ENCODE results near the gene PRSS38.

The PRSS38 gene

DNA sequence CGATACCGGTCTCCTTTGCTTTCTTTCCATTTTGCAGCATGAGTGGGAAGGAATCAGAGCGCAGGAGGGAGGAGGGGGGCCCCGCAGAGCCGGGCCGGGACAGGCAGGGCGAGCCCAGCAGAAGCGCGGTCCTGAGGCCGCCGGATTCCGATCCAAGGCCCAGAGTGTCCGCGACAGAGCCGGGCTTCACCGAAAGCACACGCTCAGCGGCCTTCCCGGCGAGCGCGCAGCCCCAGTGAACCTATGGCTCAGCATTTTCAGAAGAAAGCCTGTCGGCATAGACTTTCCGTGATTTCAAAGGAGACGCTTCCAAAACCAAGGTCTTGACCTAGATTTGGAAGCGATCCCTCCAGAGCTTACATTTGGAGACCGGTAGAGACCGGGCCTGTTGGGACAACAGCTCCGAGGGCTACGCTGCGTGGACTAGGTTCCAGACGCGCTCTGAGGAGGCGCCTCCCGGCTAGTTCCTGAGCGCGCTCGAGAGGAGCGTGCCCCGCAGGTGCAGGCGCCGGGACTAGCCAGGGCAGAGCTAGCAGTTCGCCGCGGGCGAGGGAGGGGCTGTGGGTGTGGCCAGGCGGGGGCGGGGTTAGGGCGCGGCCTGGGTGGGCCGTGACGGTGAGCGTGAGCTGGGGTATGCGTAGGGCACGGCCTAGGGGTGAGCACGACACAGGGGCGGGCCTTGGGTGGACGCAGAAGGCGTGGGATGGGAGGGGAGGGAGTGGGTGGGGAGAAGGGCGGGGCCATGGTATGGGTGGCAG, 27.8 kb upstream of the PRSS38 start:
- Histone ChIP-seq H3K36me3 (ENCODE audit: insufficient read depth) (no peaks in the 10 kb centered on the region), H3K9ac (peak overlapping the region; percentile 69), H3K27me3 (ENCODE audit: insufficient read depth, low read depth) (no peaks in the 10 kb centered on the region; the same call in 1 of the 2 replicates), H2AFZ (ENCODE audit: low read depth) (peak overlapping the region; percentile 90), H3K4me2 (peak overlapping the region; percentile 95), H3K4me1 (ENCODE audit: low read depth, poor library complexity, severe bottlenecking) (peaks cover 7% of the 10 kb centered on the region), H3K27ac (peak overlapping the region; percentile 60), H3K4me3 (IDR thresholded peaks at IDR 0.05; ENCODE audit: insufficient read depth, low read depth, low read length) (no peak overlapping the region), H3K79me2 (ENCODE audit: insufficient read depth, low read depth) (no peaks in the 10 kb centered on the region), H4K20me1 (ENCODE audit: insufficient read depth) (no peaks in the 10 kb centered on the region)
- TF ChIP-seq, protein P1, sequence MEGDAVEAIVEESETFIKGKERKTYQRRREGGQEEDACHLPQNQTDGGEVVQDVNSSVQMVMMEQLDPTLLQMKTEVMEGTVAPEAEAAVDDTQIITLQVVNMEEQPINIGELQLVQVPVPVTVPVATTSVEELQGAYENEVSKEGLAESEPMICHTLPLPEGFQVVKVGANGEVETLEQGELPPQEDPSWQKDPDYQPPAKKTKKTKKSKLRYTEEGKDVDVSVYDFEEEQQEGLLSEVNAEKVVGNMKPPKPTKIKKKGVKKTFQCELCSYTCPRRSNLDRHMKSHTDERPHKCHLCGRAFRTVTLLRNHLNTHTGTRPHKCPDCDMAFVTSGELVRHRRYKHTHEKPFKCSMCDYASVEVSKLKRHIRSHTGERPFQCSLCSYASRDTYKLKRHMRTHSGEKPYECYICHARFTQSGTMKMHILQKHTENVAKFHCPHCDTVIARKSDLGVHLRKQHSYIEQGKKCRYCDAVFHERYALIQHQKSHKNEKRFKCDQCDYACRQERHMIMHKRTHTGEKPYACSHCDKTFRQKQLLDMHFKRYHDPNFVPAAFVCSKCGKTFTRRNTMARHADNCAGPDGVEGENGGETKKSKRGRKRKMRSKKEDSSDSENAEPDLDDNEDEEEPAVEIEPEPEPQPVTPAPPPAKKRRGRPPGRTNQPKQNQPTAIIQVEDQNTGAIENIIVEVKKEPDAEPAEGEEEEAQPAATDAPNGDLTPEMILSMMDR (conservative IDR thresholded peaks at IDR 0.05; ENCODE audit: low read depth, low read length) = no peak

DNA sequence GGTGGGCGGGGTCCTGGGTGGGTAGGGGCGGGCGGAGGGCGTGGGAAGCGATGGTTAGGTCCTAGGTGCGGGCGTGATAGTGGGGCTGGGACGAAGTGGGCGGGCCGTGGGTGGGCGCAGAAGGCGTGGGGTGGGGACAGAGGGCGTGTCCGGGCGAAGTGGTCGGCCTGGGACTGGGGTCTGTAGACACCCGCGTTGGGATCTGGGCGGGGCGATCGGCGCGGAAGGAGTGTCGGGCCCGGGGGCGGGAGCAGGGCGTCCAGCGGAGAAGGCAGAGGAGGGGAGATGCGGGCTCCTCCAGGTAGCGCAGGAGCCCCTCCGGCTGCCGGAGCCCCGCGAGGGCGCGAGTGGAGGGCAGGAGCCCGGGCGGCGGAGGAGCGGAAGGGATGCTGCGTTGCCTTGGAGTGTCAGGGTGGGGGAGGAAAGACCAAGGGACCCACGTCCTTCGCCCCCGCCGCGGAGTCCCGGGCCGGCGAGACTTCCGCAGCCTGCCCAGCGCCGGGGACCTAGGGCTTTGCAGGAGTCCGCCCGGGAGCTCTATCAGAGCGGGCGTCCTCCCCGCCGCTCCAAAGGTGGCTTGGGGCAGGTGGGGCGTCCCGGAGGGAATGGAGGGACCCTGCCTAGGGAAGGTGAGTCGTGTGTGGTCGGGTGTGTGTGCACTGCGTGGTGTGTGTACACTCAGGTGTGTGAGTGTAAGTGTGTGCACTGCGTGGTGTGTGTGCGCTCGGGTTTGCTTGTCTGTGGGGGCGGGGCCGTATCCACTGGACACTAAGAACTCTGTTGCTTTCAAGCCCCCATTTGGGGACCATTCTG, 27.0 kb upstream of the PRSS38 start:
- TF ChIP-seq, protein P1 (conservative IDR thresholded peaks at IDR 0.05; ENCODE audit: low read depth, low read length) = no peak
- H3K9ac ChIP-seq = no peak overlapping the region
- no peaks in the 10 kb centered on the region; the same call in 1 of the 2 replicates for H3K27me3 ChIP-seq (ENCODE audit: insufficient read depth, low read depth)
- H3K36me3 ChIP-seq (ENCODE audit: insufficient read depth) = no peaks in the 10 kb centered on the region
- peak overlapping the region; percentile 86 for H2AFZ ChIP-seq (ENCODE audit: low read depth)
- H4K20me1 ChIP-seq (ENCODE audit: insufficient read depth) = no peaks in the 10 kb centered on the region
- H3K79me2 ChIP-seq (ENCODE audit: insufficient read depth, low read depth) = no peaks in the 10 kb centered on the region
- H3K4me3 ChIP-seq (IDR thresholded peaks at IDR 0.05; ENCODE audit: insufficient read depth, low read depth, low read length) = no peak overlapping the region
- peaks cover 7% of the 10 kb centered on the region for H3K4me1 ChIP-seq (ENCODE audit: low read depth, poor library complexity, severe bottlenecking)
- peak overlapping the region; percentile 69 for H3K4me2 ChIP-seq
- H3K27ac ChIP-seq = no peak overlapping the region

DNA sequence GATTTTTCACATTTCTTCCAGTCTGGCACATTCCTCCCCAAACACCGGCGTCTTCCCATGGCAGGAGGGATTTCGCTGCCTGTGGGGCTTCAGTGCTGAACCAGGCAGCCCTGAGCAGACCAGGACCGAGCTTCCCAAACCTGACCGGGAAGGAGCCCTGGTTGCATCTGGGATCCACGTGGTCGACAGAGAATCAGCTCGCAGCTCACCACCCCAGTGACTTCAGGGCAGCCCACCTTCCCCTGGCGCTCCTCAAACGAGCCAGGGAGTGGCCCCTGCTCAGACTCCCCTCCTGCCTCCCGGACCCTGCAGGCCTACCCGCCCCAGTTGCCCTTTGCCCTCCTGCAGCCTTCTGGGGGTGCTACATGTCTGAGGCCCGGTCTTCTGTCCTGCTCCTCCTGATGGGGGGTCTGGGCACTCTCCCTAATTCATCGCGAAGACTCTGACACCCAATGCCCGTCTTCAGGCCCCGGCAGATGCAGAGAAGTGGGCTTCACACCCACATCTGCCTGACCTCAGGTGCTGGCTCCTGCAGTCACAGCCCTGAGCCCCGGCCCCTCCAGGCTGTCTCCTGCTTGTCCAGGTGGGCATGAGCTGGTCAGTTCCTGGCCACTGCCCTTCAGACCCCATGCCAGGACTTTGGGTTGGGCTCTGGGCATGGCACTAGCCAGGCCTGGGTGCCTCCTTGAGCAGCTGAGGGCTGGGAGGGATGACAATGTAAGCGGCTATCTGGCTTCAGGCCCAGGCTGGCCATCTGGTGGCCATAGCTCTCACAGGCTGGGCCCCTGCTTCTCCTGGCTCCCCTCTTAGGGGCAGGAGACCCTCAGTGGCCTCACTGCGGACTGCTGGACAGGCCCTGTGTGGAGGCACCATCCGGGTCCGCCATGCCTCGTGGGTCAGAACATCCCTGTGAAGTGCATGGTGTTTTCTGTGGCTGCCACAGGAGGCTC, 26.1 kb upstream of the PRSS38 start:
- H4K20me1 ChIP-seq (ENCODE audit: insufficient read depth) = no peaks in the 10 kb centered on the region
- H3K4me1 ChIP-seq (ENCODE audit: low read depth, poor library complexity, severe bottlenecking) = peaks cover 7% of the 10 kb centered on the region
- H2AFZ ChIP-seq (ENCODE audit: low read depth) = peak overlapping the region; percentile 86; the same call in 1 of the 2 replicates
- no peaks in the 10 kb centered on the region for H3K36me3 ChIP-seq (ENCODE audit: insufficient read depth)
- no peak overlapping the region for H3K27ac ChIP-seq
- TF ChIP-seq, protein P1 (conservative IDR thresholded peaks at IDR 0.05; ENCODE audit: low read depth, low read length) = no peak
- H3K4me3 ChIP-seq (IDR thresholded peaks at IDR 0.05; ENCODE audit: insufficient read depth, low read depth, low read length) = no peak overlapping the region
- H3K27me3 ChIP-seq (ENCODE audit: insufficient read depth, low read depth) = no peaks in the 10 kb centered on the region; the same call in 1 of the 2 replicates
- no peaks in the 10 kb centered on the region for H3K79me2 ChIP-seq (ENCODE audit: insufficient read depth, low read depth)
- peak overlapping the region; percentile 69 for H3K4me2 ChIP-seq
- no peak overlapping the region for H3K9ac ChIP-seq

DNA sequence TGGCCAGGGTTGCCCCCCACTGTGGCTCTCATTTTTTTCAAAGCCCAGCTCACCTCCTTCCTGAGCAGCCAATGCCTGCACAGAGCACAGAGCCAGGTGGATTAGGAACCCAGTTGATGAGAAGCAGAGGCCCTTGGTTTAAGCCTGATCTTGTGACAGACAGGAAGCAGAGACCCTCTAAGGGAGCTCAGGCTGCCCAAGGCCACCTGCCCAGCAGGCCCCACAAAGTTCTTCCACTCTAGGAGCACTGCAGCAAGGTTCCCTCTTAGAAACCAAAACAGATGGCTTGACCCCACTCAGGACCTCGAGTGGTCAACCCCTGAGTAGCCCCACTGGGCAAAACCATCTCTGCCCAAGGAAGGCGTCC, 25.5 kb upstream of the PRSS38 start:
- no peaks in the 10 kb centered on the region for H4K20me1 ChIP-seq (ENCODE audit: insufficient read depth)
- no peaks in the 10 kb centered on the region for H3K36me3 ChIP-seq (ENCODE audit: insufficient read depth)
- no peaks in the 10 kb centered on the region; the same call in 1 of the 2 replicates for H3K27me3 ChIP-seq (ENCODE audit: insufficient read depth, low read depth)
- H3K4me2 ChIP-seq = no peak overlapping the region
- H3K4me1 ChIP-seq (ENCODE audit: low read depth, poor library complexity, severe bottlenecking) = peaks cover 7% of the 10 kb centered on the region
- TF ChIP-seq, protein P1 (conservative IDR thresholded peaks at IDR 0.05; ENCODE audit: low read depth, low read length) = no peak
- no peak overlapping the region for H3K4me3 ChIP-seq (IDR thresholded peaks at IDR 0.05; ENCODE audit: insufficient read depth, low read depth, low read length)
- no peak overlapping the region for H3K9ac ChIP-seq
- H3K79me2 ChIP-seq (ENCODE audit: insufficient read depth, low read depth) = no peaks in the 10 kb centered on the region
- H3K27ac ChIP-seq = no peak overlapping the region
- H2AFZ ChIP-seq (ENCODE audit: low read depth) = no peak overlapping the region

Data from KMS-11 (cell line).